GM15510 (cell line): ENCODE results near the gene ALDOC.

Source experiments
- POLR2A ChIP-seq: IDR thresholded peaks from 3 replicates; pipeline ENCODE4 v1.6.1; 2011; ENCODE audit warnings: borderline replicate concordance; ENCODE audit not compliant: insufficient read length; ENCODE audit errors: extremely low read depth

ALDOC gene

GRCh38 chr17:28549236-28550132, 27.2 kb downstream of the ALDOC start:
- no peak for TF ChIP-seq POLR2A

- no peak for TF ChIP-seq POLR2A
Observed at GRCh38 chr17:28548417-28549130, 28.1 kb downstream of the ALDOC start.

GRCh38 chr17:28547623-28548416, 28.9 kb downstream of the ALDOC start:
- TF ChIP-seq POLR2A: peak; percentile 13

- TF ChIP-seq POLR2A: no peak
Observed at GRCh38 chr17:28547096-28547622, 29.5 kb downstream of the ALDOC start.

GRCh38 chr17:28545787-28546415, 30.8 kb downstream of the ALDOC start:
- no peak for TF ChIP-seq POLR2A

- no peak for TF ChIP-seq POLR2A
Observed at GRCh38 chr17:28545141-28545503, 31.6 kb downstream of the ALDOC start.

GRCh38 chr17:28544402-28545140, 32.1 kb downstream of the ALDOC start:
- no peak for TF ChIP-seq POLR2A

GRCh38 chr17:28541439-28541838, 35.3 kb downstream of the ALDOC start:
- no peak for TF ChIP-seq POLR2A

GRCh38 chr17:28540231-28540630, 36.5 kb downstream of the ALDOC start:
- TF ChIP-seq POLR2A: no peak

GRCh38 chr17:28538296-28538895, 38.3 kb downstream of the ALDOC start:
- TF ChIP-seq POLR2A: no peak

GRCh38 chr17:28537219-28537610, 39.5 kb downstream of the ALDOC start:
- TF ChIP-seq POLR2A: no peak

GRCh38 chr17:28536532-28537218, 40.0 kb downstream of the ALDOC start:
- no peak for TF ChIP-seq POLR2A
